Cardiac septum (tissue), 1 donor: ENCODE results near the gene PRR5L. TPM values are rescaled to one million over a fixed set of nuclear protein-coding genes. Genes with fewer than 3 reads are reported as not detected.

Experiments used
- DNase-seq: peaks from one replicate; pipeline ENCODE4 v3.0.0-alpha.2; 2020; ENCODE audit warnings: low spot score
- intact Hi-C: fragments of 100-400 bp; cut with DNase I; formaldehyde crosslinking; loops from one replicate; pipeline ENCODE4 v1.14.0; 2022
- total RNA-seq: library from RNA; stranded (reverse); fragmentation: NEBNext Ultra II Directional; extraction: Animal tissue kit (Norgen Biotek cat#: 25700); gene quantifications from one replicate; pipeline ENCODE4 v1.2.1, GENCODE V29; 2021
- donor health status: DM: no; HTN: no; CAD: no.

PRR5L gene
- total RNA-seq, 1 donor from 2014 or later = 4.0 TPM

DNA sequence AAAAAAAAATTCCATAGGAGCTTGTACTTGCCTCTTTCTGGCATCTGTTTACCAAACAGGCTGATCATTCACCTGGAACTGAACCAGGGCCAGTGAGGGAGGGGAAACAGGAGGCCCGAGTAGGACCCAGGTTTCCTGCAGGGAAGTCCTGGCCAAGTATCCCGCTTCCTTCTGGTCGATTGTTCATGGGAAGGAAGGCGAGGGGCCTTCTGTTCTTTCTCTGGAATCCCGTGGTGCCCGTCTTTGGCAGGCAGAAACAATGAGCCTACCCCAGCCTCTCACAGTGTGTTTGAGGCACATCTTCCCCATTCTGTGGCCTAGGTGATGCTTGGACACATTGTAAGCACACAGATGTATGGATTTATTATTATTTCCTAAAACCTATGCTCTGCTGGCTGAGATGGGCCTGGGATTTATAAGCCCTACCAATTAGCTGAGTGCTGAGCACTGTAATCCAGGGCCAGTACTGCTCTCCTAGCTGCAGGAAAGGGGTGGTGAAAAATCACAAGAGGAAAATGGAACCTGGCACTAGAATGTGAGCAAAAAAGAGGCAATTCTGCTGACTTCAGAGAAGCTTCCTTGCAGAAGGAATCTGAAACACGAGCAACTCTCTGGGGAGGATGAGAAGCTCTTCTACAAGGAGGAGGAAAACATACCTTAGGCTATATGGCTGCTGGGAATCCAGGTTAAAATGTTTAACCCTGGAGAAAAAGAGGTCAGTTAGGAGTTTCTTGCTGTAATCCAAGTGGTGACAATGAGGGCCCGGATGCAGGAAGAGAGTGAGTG lies 53.5 kb downstream of the PRR5L start:
- intact Hi-C loops = no loop called here
- no peak for DNase-seq

- no peak for DNase-seq
- intact Hi-C loops = no loop called here
Measured at GRCh38 chr11:36350137-36350513, 54.0 kb downstream of the PRR5L start.

DNA sequence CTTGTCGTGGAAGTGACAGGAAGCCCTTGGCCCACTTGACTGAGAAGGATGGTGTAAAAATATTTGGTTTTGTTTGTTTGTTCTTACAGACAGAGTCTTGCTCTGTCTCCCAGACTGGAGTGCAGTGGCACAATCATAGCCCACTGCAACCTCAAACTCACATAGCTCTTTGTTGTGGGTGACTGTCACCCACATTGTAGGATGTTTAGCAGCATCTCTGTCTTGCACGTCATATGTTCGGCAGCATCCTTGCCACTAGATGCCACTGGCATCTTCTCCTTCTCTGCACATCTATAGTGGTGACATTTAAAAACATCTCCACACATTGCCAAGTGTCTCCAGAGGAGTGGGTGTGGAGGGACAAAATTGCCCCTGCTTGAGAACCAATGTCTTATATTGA lies 56.8 kb downstream of the PRR5L start:
- intact Hi-C loops = no loop called here
- DNase-seq = no peak

DNA sequence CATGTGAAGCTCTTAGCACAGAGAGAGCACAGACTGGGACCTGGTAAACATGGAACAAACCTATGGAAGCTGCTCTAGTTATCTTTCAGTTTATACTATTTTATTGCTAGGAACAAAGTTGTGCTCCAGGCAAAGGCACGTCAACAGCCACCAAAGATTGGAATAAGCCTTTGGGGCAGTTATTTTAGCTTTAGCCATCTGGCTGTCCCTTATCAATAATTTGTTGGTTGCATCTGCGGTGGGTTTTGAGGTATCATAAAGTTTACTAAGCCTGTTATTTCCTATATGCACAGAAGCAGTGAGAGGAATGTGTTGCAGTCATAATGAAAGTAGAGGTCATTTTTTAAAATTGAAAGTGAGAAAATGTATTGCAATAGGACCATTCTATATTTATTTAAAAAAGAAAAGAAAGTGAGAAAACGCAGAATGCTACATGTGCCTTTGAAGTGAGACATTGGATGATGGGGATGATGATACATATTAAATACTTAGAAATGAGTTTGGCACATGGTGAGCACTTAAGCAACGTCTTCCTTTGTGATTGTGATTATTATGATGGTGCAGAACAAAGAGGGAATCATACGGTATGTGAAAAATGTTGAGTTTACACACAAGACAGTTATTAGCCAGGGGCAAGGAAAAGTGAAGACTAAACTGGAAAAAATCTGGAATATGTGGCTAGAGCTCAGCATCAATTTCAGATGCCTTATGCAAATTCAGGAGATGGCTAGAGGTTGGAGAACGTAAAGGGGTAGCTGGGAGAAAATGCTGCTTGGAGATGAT lies 58.3 kb downstream of the PRR5L start:
- intact Hi-C loops = no loop called here
- no peak for DNase-seq

- intact Hi-C loops = no loop called here
- DNase-seq = no peak
Measured at GRCh38 chr11:36356201-36356600, 60.1 kb downstream of the PRR5L start.

- intact Hi-C loops = no loop called here
Measured at GRCh38 chr11:36357831-36358230, 61.7 kb downstream of the PRR5L start.

GRCh38 chr11:36358436-36358835 lies 62.3 kb downstream of the PRR5L start:
- DNase-seq = no peak
- intact Hi-C loops = no loop called here

More at GRCh38 chr11:36357831-36358230, 61.7 kb downstream of the PRR5L start:
- DNase-seq = no peak

GRCh38 chr11:36360318-36360717 lies 64.2 kb downstream of the PRR5L start:
- intact Hi-C loops = no loop called here

DNA sequence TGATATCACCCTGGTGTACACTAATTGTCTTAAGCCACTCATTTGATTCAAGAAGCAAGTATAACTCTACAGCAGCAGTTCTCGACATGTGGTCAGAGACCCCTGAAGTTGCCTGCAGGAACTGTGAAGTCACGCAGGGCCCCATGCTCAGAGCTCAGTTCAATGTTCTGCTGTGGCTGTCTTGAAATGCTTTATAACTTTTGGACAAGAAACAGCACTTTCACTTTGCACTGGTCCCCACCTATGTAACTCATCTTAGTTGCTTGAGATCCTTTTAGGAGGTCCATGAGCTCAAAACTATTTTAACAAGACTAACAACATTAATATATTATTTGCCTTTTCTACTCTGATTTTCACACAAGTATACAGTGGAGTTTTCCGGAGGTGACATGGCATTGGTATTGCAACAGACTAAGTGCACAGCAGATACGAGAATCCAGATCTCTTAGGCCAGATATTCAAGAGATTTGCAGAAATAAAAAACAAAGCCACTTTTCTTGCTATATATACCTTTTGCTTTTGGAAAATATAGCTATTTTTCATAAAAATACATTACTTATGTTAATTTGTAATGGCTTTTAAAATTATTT lies 64.8 kb downstream of the PRR5L start:
- DNase-seq = no peak
- intact Hi-C loops = no loop called here

More at GRCh38 chr11:36360318-36360717, 64.2 kb downstream of the PRR5L start:
- no peak for DNase-seq

DNA sequence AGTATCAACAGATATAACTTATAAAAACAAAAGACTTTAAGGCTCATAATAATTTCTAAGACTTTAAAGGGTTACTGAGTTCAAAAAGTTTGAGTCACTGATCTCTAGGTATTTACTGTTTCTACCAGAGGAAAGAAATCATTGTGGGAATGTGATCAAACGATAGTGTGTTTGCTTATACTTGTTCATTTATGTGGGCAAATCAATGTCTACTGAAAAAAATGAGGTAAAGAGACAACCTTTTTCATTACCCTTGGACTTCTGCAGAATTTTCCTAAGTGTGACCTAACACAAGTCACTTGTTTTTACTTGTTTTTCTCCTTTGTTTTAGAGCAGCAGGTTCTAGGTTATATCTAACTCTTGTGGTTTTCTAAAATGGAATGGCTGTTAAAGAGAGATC lies 65.4 kb downstream of the PRR5L start:
- DNase-seq = no peak
- intact Hi-C loops = no loop called here

DNA sequence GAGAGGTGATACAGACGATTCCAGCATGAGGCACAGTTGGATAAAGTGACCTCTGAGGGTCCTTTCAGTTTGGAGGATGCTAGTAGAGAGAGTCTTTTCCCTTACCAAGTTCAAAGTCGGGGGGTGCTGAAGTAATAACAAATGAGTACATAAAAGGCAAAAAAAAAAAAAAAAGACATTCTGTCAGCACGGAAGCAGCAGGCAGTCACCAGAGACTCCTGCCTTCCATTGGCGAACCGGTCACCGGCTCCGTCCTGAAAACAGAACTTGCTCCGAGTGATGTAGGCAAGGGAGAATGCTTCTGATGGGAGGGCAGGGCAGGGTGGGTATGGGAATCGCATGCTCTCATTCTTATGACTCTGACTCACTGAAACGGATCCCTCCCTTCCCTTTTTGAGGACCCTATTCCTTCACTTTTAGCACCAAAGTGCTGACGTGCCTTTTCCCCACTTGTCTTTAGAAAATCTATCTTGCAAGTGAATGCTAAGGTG lies 65.9 kb downstream of the PRR5L start:
- intact Hi-C loops = no loop called here
- no peak for DNase-seq

DNA sequence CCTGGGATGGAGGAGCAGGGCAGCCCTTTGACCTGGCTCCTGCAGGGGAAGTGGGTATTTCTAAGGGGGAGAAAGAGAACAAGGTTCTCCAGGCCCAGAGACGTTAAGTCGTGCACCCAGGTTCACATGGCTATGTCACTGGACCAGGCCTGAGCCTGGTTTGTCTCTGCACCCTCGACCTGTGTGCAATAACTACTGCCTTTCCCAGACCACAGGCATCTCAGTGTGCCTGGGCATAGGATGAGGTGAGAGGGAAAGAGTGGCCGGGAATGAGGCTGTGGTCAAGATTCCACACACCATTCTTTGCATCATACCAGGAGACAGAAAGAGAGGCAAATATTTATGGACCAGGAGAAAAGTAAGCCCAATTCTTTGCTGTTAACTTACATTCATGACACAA lies 66.8 kb downstream of the PRR5L start:
- intact Hi-C loops = no loop called here
- DNase-seq = no peak

DNA sequence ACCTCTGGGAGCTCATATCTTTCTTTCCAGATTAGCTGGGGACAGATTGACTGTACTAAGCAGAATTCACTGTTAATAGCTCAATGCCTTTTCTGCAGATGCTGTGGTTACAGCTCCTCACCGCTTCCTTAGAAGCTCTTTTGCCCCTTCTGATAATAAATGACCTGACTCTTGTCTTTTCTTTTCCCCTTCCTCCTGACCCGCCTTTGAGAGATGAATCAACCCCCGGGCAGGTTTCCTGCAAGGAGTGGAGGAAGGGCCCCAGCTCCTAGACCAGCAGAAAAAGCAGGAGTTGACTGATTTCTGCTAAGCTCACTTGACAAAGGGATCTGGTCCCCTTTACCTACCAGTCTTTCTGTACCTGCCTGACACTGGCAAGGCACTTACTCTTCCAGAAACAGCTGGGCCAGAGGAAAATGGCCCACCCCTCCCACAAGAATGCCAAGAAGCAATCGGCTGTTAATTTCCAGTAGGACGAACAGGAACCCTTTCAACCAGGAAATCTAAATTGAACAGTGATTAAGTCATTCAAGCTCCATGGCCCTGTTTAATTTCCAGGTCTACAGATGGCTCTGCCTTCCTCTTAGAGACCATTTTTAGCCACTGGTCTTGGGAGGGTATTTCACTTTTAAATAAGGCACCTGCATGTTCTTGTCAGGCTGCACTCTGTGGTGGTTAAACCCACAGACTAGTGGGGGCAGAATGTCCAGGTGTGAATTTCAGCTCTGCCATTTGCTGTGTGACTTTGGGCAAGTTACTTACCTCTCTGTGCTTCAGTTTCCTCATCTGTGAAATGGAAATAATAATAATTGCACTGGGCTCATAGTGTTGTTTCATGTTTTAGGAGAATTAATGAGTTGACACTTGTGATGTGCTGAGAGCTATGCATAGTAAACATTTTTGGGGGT lies 67.5 kb downstream of the PRR5L start:
- intact Hi-C loops = no loop called here
- DNase-seq = no peak

GRCh38 chr11:36364551-36365325 lies 68.7 kb downstream of the PRR5L start:
- intact Hi-C loops = no loop called here
- no peak for DNase-seq

DNA sequence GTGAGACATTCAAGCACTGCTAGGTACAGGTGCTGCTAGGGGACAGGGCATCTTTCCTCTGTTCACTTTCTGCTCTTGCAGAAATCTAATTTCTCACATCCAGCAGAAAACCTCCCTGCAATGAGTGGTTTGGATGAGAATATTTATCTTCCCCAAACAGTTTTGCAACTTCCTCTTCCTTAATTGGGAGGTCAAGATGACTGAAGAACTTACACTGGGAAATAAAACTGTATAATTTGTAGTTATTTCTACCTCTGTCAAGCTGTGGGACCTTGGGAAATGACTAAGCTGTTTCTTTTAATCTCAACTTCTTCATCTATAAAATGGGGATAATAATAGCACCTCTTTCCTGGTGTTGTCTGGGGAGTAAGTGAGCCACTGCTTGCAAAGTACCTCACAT lies 69.8 kb downstream of the PRR5L start:
- no peak for DNase-seq
- intact Hi-C loops = no loop called here

DNA sequence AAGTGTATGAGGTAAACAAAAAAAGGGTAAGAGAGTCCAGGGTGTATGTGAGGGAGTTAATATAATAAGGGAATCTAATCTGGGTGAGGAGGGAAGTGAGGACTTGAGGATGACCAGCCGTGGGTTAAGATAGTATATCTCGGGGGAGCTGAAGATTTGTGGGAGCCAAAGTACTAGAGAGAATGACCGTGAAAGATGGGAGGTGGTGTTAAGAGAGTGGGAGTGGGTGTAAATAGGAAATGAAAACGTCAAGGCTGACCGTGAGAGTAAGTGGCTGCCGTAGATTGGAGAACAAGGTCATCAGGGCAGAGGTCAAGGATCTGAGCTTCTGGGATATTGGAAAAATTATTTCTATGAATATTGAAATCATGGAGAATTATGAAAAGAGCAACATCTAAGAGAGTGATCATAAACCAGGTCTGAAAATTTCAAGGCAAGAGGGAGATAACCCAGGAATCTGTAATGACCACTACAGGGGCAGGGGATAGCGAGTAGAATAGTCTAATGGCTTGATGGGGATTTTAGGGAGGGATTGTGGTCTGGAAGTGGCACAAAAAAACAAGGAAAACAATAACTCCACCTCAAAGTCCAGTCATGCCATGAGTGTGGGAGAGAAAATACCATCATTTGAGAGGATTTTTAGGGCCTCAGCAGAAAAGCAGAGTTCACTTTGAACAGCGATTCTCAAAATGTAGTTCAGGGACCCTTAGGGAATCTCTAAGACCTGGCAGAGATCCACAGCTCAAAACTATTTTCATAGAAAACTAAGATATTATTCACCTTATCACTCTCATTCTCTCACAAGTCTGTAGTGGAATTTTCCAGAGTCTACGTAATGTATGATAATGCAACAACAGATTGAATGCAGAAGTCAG lies 72.0 kb downstream of the PRR5L start:
- intact Hi-C loops = no loop called here
- DNase-seq = no peak

DNA sequence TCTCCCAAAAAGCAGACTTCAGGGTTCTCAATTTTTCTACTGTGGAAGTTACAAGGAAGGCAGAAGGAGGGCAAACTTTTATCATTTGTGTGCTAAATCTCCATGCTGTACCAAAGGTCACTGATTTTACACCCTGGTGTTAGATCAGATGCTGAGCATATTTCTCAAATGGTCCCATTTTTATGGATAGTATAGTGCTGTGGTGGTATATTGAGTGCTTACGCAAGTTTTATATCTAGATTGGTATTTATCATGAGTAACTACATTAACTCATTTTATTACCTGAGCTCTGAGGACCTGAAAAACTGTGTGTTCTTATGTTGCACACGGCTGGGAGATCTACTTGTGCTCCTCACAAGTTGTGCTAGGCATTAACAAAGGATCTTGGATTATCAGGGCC lies 75.1 kb downstream of the PRR5L start:
- intact Hi-C loops = loop anchor here (10.0 kb wide), 1 partner anchor 84 kb away; no protein-coding TSS in a partner anchor
- no peak for DNase-seq

GRCh38 chr11:36371590-36371989 lies 75.5 kb downstream of the PRR5L start:
- DNase-seq = no peak
- intact Hi-C loops = loop anchor here (10.0 kb wide), 1 partner anchor 83 kb away; no protein-coding TSS in a partner anchor
